HEK293 (cell line): ENCODE results near the gene RAB3C.

Experiments
- CTCF ChIA-PET: fragments of 350-600 bp; formaldehyde crosslinking; extraction: SDS; loops from one replicate; lab custom pipeline; 2021; ENCODE audit warnings: antibody characterized with exemption; lab: Yijun Ruan, JAX
- POLR2A ChIA-PET: fragments of 300-600 bp; formaldehyde crosslinking; extraction: SDS; loops from one replicate; lab custom pipeline; 2020; ENCODE audit warnings: antibody characterized with exemption, inconsistent platforms; lab: Yijun Ruan, JAX
- H3K27ac ChIP-seq: fragments of 200-500 bp; sonication (Bioruptor generic); 2 replicates; pipeline ENCODE4 v1.5.1; 2014; ENCODE audit warnings: low read depth, low read length, control low read depth, inconsistent platforms; ENCODE audit errors: extremely low read depth
- H3K36me3 ChIP-seq, 2 experiments: fragments of 200-500 bp in 1 of 2; sonication (Bioruptor generic) in 1 of 2; 1 replicate in 1 of 2; 2 replicates in 1 of 2; pipeline ENCODE4 v1.5.1; 2014 to 2017; ENCODE audit warnings: inconsistent platforms in 2 of 2, low read length in 2 of 2; ENCODE audit not compliant: control insufficient read depth in 2 of 2, insufficient read depth in 1 of 2
- H3K4me1 ChIP-seq: fragments of 200-500 bp; sonication (Bioruptor generic); 2 replicates; pipeline ENCODE4 v1.5.1; 2014; ENCODE audit warnings: mild to moderate bottlenecking, low read length, inconsistent platforms; ENCODE audit not compliant: control insufficient read depth, insufficient read depth
- H3K4me3 ChIP-seq: 2 replicates; pipeline ENCODE4 v1.5.1; 2011; ENCODE audit warnings: low read depth, mild to moderate bottlenecking, control low read depth, low read length, moderate library complexity
- H3K9me3 ChIP-seq: fragments of 200-500 bp; sonication (Bioruptor generic); 2 replicates; pipeline ENCODE4 v1.5.1; 2014; ENCODE audit warnings: low read depth, low read length, inconsistent platforms; ENCODE audit not compliant: control insufficient read depth, insufficient read depth
- BCL11A ChIP-seq: fragments of 450-650 bp; formaldehyde crosslinking; IDR thresholded peaks from 2 replicates; pipeline ENCODE4 v1.5.1; 2016; ENCODE audit warnings: low read depth, missing biosample characterization, missing genetic modification characterization
- EGR2 ChIP-seq: fragments of 450-650 bp; formaldehyde crosslinking; IDR thresholded peaks from 2 replicates; pipeline ENCODE4 v1.5.1; 2016; ENCODE audit warnings: low read depth, missing biosample characterization, missing genetic modification characterization
- GLI2 ChIP-seq: fragments of 450-650 bp; formaldehyde crosslinking; IDR thresholded peaks from 2 replicates; pipeline ENCODE4; 2017; ENCODE audit warnings: missing biosample characterization, missing genetic modification characterization, low read depth, borderline replicate concordance
- HOXC10 ChIP-seq: sonication (generic); formaldehyde crosslinking; IDR thresholded peaks from 2 replicates; pipeline ENCODE4 v1.8.1; 2023; ENCODE audit warnings: mild to moderate bottlenecking, missing genetic modification reagents
- KLF17 ChIP-seq: fragments of 450-650 bp; formaldehyde crosslinking; IDR thresholded peaks from 2 replicates; pipeline ENCODE4 v1.5.1; 2016; ENCODE audit warnings: missing biosample characterization, missing genetic modification characterization
- OSR2 ChIP-seq: fragments of 450-650 bp; formaldehyde crosslinking; IDR thresholded peaks from 2 replicates; pipeline ENCODE4 v1.5.1; 2016; ENCODE audit warnings: missing biosample characterization, missing genetic modification characterization
- PRDM1 ChIP-seq: fragments of 450-650 bp; formaldehyde crosslinking; IDR thresholded peaks from 2 replicates; pipeline ENCODE4; 2016; ENCODE audit warnings: missing biosample characterization, missing genetic modification characterization
- TSHZ1 ChIP-seq: fragments of 450-650 bp; formaldehyde crosslinking; IDR thresholded peaks from 2 replicates; pipeline ENCODE4 v1.5.1; 2016; ENCODE audit warnings: missing biosample characterization, missing genetic modification characterization, borderline replicate concordance
- YY2 ChIP-seq: fragments of 450-650 bp; formaldehyde crosslinking; IDR thresholded peaks from 2 replicates; pipeline ENCODE4 v1.5.1; 2016; ENCODE audit warnings: missing biosample characterization, missing genetic modification characterization
- ZFHX2 ChIP-seq: fragments of 450-650 bp; formaldehyde crosslinking; conservative IDR thresholded peaks from 2 replicates; pipeline ENCODE4 v1.5.1; 2016; ENCODE audit warnings: missing biosample characterization, missing genetic modification characterization
- ZFP41 ChIP-seq: fragments of 450-650 bp; formaldehyde crosslinking; IDR thresholded peaks from 2 replicates; pipeline ENCODE4 v1.5.1; 2016; ENCODE audit warnings: missing biosample characterization, missing genetic modification characterization, borderline replicate concordance
- ZNF133 ChIP-seq: fragments of 450-650 bp; formaldehyde crosslinking; IDR thresholded peaks from 2 replicates; pipeline ENCODE4 v1.5.1; 2016; ENCODE audit warnings: missing biosample characterization, missing genetic modification characterization
- ZNF174 ChIP-seq: fragments of 450-650 bp; formaldehyde crosslinking; IDR thresholded peaks from 2 replicates; pipeline ENCODE4 v1.5.0; 2017; ENCODE audit warnings: missing biosample characterization, mild to moderate bottlenecking, missing genetic modification characterization
- ZNF324 ChIP-seq: fragments of 450-650 bp; formaldehyde crosslinking; IDR thresholded peaks from 2 replicates; pipeline ENCODE4 v1.5.1; 2016; ENCODE audit warnings: missing biosample characterization, missing genetic modification characterization
- ZNF354C ChIP-seq: fragments of 450-650 bp; formaldehyde crosslinking; IDR thresholded peaks from 2 replicates; pipeline ENCODE4 v1.5.1; 2016; ENCODE audit warnings: missing biosample characterization, missing genetic modification characterization, low read depth, borderline replicate concordance
- ZNF423 ChIP-seq: fragments of 450-650 bp; formaldehyde crosslinking; IDR thresholded peaks from 2 replicates; pipeline ENCODE4 v1.5.1; 2016; ENCODE audit warnings: missing biosample characterization, missing genetic modification characterization
- ZNF488 ChIP-seq: fragments of 450-650 bp; formaldehyde crosslinking; IDR thresholded peaks from 2 replicates; pipeline ENCODE4 v1.5.1; 2016; ENCODE audit warnings: missing biosample characterization, missing genetic modification characterization
- ZNF521 ChIP-seq: fragments of 450-650 bp; formaldehyde crosslinking; IDR thresholded peaks from 2 replicates; pipeline ENCODE4 v1.5.1; 2017; ENCODE audit warnings: missing biosample characterization, mild to moderate bottlenecking, missing genetic modification characterization
- ZNF529 ChIP-seq: fragments of 450-650 bp; formaldehyde crosslinking; IDR thresholded peaks from 2 replicates; pipeline ENCODE4 v1.5.1; 2017; ENCODE audit warnings: missing genetic modification characterization, missing biosample characterization; ENCODE audit not compliant: insufficient replicate concordance
- ZNF555 ChIP-seq: fragments of 450-650 bp; formaldehyde crosslinking; conservative IDR thresholded peaks from 2 replicates; pipeline ENCODE4 v1.5.1; 2017; ENCODE audit warnings: missing biosample characterization, mild to moderate bottlenecking, missing genetic modification characterization, inconsistent platforms
- ZNF558 ChIP-seq: fragments of 450-650 bp; formaldehyde crosslinking; IDR thresholded peaks from 2 replicates; pipeline ENCODE4 v1.5.1; 2016; ENCODE audit warnings: missing biosample characterization, missing genetic modification characterization
- ZNF561 ChIP-seq: fragments of 450-650 bp; IDR thresholded peaks from 2 replicates; pipeline ENCODE4 v1.5.1; 2018; ENCODE audit warnings: missing biosample characterization, missing genetic modification characterization, borderline replicate concordance
- ZNF670 ChIP-seq: fragments of 450-650 bp; formaldehyde crosslinking; IDR thresholded peaks from 2 replicates; pipeline ENCODE4 v1.5.1; 2016; ENCODE audit warnings: missing biosample characterization, missing genetic modification characterization, low read depth
- ZNF707 ChIP-seq: fragments of 450-650 bp; formaldehyde crosslinking; IDR thresholded peaks from 2 replicates; pipeline ENCODE4 v1.5.1; 2016; ENCODE audit warnings: missing biosample characterization, missing genetic modification characterization
- ZSCAN16 ChIP-seq: fragments of 450-650 bp; formaldehyde crosslinking; IDR thresholded peaks from 2 replicates; pipeline ENCODE4 v1.5.1; 2016; ENCODE audit warnings: missing biosample characterization, missing genetic modification characterization
- ZSCAN4 ChIP-seq: fragments of 450-650 bp; formaldehyde crosslinking; IDR thresholded peaks from 2 replicates; pipeline ENCODE4 v1.5.1; 2017; ENCODE audit warnings: missing biosample characterization, missing genetic modification characterization

RAB3C gene

GRCh38 chr5:58753446-58753845 is 170.6 kb downstream of the RAB3C start:
- POLR2A ChIA-PET = no interaction called here
- CTCF ChIA-PET = interaction anchor here (0.6 to 1.3 kb wide), 2 partner anchors 96 to 176 kb away, joined by 3 to 4 read pairs; no protein-coding TSS in a partner anchor
- TF ChIP-seq ZNF529 (tag by site-specific recombination) (no peak), GLI2 (tag by site-specific recombination) (no peak), ZSCAN4 (no peak), ZFHX2 (tag by site-specific recombination) (no peak), ZNF324 (no peak), ZNF555 (tag by site-specific recombination) (no peak), ZNF133 (no peak)

GRCh38 chr5:58754250-58754649 is 171.4 kb downstream of the RAB3C start:
- POLR2A ChIA-PET = no interaction called here
- CTCF ChIA-PET = no interaction called here
- H3K27ac ChIP-seq = no peak overlapping the region
- no peak for TF ChIP-seq ZNF521
- no peak for TF ChIP-seq ZNF423 (tag by site-specific recombination)
- TF ChIP-seq EGR2 (tag by site-specific recombination) = no peak
- TF ChIP-seq TSHZ1 (tag by site-specific recombination) = no peak
- TF ChIP-seq ZNF561 (tag by site-specific recombination) = no peak
- no peak for TF ChIP-seq OSR2
- no peak for TF ChIP-seq ZSCAN16 (tag by site-specific recombination)
- TF ChIP-seq ZNF707 (tag by site-specific recombination) = no peak
- TF ChIP-seq ZNF670 (tag by site-specific recombination) = no peak
- TF ChIP-seq ZNF133 = no peak
- TF ChIP-seq ZNF488 (tag by site-specific recombination) = no peak
- no peak for TF ChIP-seq KLF17 (tag by site-specific recombination)
- TF ChIP-seq YY2 (tag by site-specific recombination) = no peak
- TF ChIP-seq ZNF558 (tag by site-specific recombination) = no peak
- TF ChIP-seq BCL11A (tag by site-specific recombination) = no peak
- no peak for TF ChIP-seq ZFP41 (tag by site-specific recombination)
- TF ChIP-seq PRDM1 (tag by site-specific recombination) = no peak
- TF ChIP-seq HOXC10 (CRISPR knock-in tag) = no peak
- TF ChIP-seq ZNF174 (tag by site-specific recombination) = no peak
- TF ChIP-seq ZNF354C (tag by site-specific recombination) = no peak
- no peaks in the 10 kb centered on the region for H3K9me3 ChIP-seq
- no peak overlapping the region for H3K4me3 ChIP-seq
- H3K4me1 ChIP-seq = no peaks in the 10 kb centered on the region
- no peaks in the 10 kb centered on the region for H3K36me3 ChIP-seq

More at GRCh38 chr5:58753446-58753845, 170.6 kb downstream of the RAB3C start:
- Histone ChIP-seq H3K9me3 (no peaks in the 10 kb centered on the region), H3K4me1 (no peaks in the 10 kb centered on the region), H3K27ac (no peak overlapping the region), H3K36me3 (no peaks in the 10 kb centered on the region), H3K4me3 (no peak overlapping the region)
